ENCODE results near the gene NAV2.

GRCh38 chr11:19767627-19768151 is 55.1 kb downstream of the NAV2 start:
- TF ChIP-seq CTCF (IDR thresholded peaks at IDR 0.05 in 8 of 11, conservative IDR thresholded peaks at IDR 0.05 in 3 of 11) (no peak), POLR2AphosphoS5 (IDR thresholded peaks at IDR 0.05) (no peak)
